ENCODE results near the gene MSGN1. TPM values are rescaled to one million over a fixed set of nuclear protein-coding genes. Genes with fewer than 3 reads are reported as not detected.

Gene MSGN1
- total RNA-seq, 4 donors from 2014 or later = not detected

- TF ChIP-seq POLR2A (IDR thresholded peaks at IDR 0.05) = no peak
- TF ChIP-seq, protein P1, sequence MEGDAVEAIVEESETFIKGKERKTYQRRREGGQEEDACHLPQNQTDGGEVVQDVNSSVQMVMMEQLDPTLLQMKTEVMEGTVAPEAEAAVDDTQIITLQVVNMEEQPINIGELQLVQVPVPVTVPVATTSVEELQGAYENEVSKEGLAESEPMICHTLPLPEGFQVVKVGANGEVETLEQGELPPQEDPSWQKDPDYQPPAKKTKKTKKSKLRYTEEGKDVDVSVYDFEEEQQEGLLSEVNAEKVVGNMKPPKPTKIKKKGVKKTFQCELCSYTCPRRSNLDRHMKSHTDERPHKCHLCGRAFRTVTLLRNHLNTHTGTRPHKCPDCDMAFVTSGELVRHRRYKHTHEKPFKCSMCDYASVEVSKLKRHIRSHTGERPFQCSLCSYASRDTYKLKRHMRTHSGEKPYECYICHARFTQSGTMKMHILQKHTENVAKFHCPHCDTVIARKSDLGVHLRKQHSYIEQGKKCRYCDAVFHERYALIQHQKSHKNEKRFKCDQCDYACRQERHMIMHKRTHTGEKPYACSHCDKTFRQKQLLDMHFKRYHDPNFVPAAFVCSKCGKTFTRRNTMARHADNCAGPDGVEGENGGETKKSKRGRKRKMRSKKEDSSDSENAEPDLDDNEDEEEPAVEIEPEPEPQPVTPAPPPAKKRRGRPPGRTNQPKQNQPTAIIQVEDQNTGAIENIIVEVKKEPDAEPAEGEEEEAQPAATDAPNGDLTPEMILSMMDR (IDR thresholded peaks at IDR 0.05 in 4 of 5, conservative IDR thresholded peaks at IDR 0.05 in 1 of 5) = no peak
- in situ Hi-C loops (cut with MboI; ENCODE audit: low sequenced_read_pairs in 4 of 4) (loop anchor here in 1 of 4 donors (10.0 kb wide), 1 partner anchor 287 kb away; no protein-coding TSS in a partner anchor), intact Hi-C loops (cut with DNase I; ENCODE audit: low total_unique reads) (no loop called here)
- H3K4me1 ChIP-seq = no peaks in the 10 kb centered on the region
- no peak overlapping the region for H3K4me3 ChIP-seq
- ATAC-seq (no peak), DNase-seq (no peak)
- no peaks in the 10 kb centered on the region for H3K36me3 ChIP-seq
- no peaks in the 10 kb centered on the region for H3K27me3 ChIP-seq
- no peak overlapping the region for H3K27ac ChIP-seq
- H3K9me3 ChIP-seq = no peaks in the 10 kb centered on the region
Observed at GRCh38 chr2:17858064-17858463, 41.8 kb downstream of the MSGN1 start.

DNA sequence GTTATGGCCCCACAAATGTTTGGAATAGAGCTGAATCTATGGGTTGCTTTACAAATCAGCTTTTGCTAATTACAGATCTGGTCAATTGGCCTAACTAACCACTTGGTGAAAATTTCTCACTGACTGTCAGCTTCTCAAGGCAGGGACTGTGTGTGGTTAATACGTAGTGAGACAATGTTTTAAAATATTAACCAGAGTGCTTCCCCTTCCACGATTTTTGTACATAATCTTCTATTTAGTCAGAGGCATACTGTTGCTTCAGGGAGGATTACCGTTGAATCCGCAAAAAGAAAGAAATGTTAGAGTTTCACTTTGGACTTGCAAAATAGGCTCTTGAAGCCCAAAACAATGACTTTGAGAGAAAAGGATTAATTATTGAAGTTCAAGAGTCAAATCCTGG is 47.3 kb downstream of the MSGN1 start:
- in situ Hi-C loops (cut with MboI; ENCODE audit: low sequenced_read_pairs in 4 of 4) (no loop called here), intact Hi-C loops (cut with DNase I; ENCODE audit: low total_unique reads) (no loop called here)
- TF ChIP-seq, protein P1 (IDR thresholded peaks at IDR 0.05 in 4 of 5, conservative IDR thresholded peaks at IDR 0.05 in 1 of 5) = no peak
- no peak for TF ChIP-seq POLR2A (IDR thresholded peaks at IDR 0.05)
- H3K4me3 ChIP-seq = no peak overlapping the region
- no peaks in the 10 kb centered on the region for H3K4me1 ChIP-seq
- no peaks in the 10 kb centered on the region for H3K36me3 ChIP-seq
- DNase-seq = no peak
- no peaks in the 10 kb centered on the region for H3K9me3 ChIP-seq
- H3K27me3 ChIP-seq = no peaks in the 10 kb centered on the region
- H3K27ac ChIP-seq = no peak overlapping the region
- ATAC-seq = no peak

- in situ Hi-C loops (cut with MboI; ENCODE audit: low sequenced_read_pairs in 4 of 4) = no loop called here
- ATAC-seq (no peak), DNase-seq (no peak)
- H3K4me3 ChIP-seq = no peak overlapping the region
- no peaks in the 10 kb centered on the region for H3K36me3 ChIP-seq
- no peak overlapping the region for H3K27ac ChIP-seq
- TF ChIP-seq POLR2A (IDR thresholded peaks at IDR 0.05) = no peak
- TF ChIP-seq, protein P1 (IDR thresholded peaks at IDR 0.05 in 4 of 5, conservative IDR thresholded peaks at IDR 0.05 in 1 of 5) = no peak
- H3K4me1 ChIP-seq = no peaks in the 10 kb centered on the region
- H3K9me3 ChIP-seq = no peaks in the 10 kb centered on the region
- H3K27me3 ChIP-seq = no peaks in the 10 kb centered on the region
- intact Hi-C loops (cut with DNase I; ENCODE audit: low total_unique reads) = no loop called here
Observed at GRCh38 chr2:17864676-17865075, 48.4 kb downstream of the MSGN1 start.

- no peaks in the 10 kb centered on the region for H3K36me3 ChIP-seq
- in situ Hi-C loops (cut with MboI; ENCODE audit: low sequenced_read_pairs in 4 of 4) (no loop called here), intact Hi-C loops (cut with DNase I; ENCODE audit: low total_unique reads) (no loop called here)
- ATAC-seq (no peak), DNase-seq (no peak)
- TF ChIP-seq POLR2A (IDR thresholded peaks at IDR 0.05) = no peak
- TF ChIP-seq, protein P1 (IDR thresholded peaks at IDR 0.05 in 4 of 5, conservative IDR thresholded peaks at IDR 0.05 in 1 of 5) = no peak
- no peak overlapping the region for H3K4me3 ChIP-seq
- H3K4me1 ChIP-seq = no peaks in the 10 kb centered on the region
- H3K27ac ChIP-seq = no peak overlapping the region
- H3K27me3 ChIP-seq = no peaks in the 10 kb centered on the region
- H3K9me3 ChIP-seq = no peaks in the 10 kb centered on the region
Observed at GRCh38 chr2:17867133-17867532, 50.9 kb downstream of the MSGN1 start.

Other genes starting within 250 kb of the MSGN1 start
- 10 to 100 TPM in 2 of 4 donors, 1 to 10 TPM in 2; 7.5 to 11.0 (median 9.6) TPM for gene SMC6, start 62.6 kb upstream of the MSGN1 start, total RNA-seq
- gene GEN1, start 62.3 kb upstream of the MSGN1 start, total RNA-seq = 1 to 10 TPM in 3 of 4 donors, under 1 TPM in 1; 0.31 to 8.7 (median 2.3) TPM
- gene KCNS3, start 62.2 kb downstream of the MSGN1 start, total RNA-seq = 100 to 1,000 TPM in 1 of 4 donors, 10 to 100 TPM in 3; 25.8 to 103 (median 65.6) TPM

All from gastrocnemius medialis (tissue), 4 donors.